SK-N-DZ (cell line): ENCODE measurements around the gene GCLC.
A peak's percentile ranks its signal among the peaks of the same experiment; 100 is the strongest.
"Not testable (repeated sequence)": the region's sequence is repeated elsewhere in the genome, so short reads cannot be mapped to it uniquely, and the experiment has no call there.

Experiments
- DNase-seq: peaks from one replicate; pipeline ENCODE4 v3.0.0-alpha.2; 2015; ENCODE audit warnings: low spot score

The GCLC gene

DNA sequence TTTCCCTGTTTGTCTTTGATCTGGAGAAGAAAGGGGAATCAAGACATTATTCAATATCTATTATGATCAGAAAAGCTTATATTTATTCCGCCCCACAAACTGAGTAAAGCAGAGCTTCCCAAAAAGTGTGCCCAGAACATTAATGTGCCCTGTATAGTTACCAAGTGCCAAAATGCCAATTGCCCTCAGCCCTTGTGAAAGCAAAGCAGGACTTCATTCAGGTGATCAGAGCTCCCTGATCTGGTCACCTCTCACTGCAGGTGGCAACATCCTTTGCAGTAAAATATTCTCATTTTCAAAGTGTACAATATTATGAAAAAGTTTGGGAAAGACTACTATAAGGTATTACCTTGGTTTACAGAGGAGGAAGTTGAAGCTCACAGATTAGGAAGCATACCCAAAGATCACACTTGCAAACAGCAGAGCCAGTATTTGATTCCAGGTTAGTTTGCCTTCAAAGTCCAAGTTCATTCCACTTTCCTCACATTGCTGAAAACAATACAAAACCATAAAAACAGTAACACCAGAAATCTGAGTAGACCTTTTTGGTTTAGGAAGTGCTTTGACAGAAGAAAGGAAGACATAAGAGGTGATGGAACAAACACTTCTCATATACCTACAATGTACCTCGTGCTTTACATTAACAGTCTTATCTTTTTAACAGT, 19.6 kb upstream of the GCLC start:
- DNase-seq: no peak

- no peak for DNase-seq
Measured at GRCh38 chr6:53556986-53557715, 12.2 kb upstream of the GCLC start.

- DNase-seq: not testable (repeated sequence)
Measured at GRCh38 chr6:53553600-53553999, 8.7 kb upstream of the GCLC start.

- not testable (repeated sequence) for DNase-seq
Measured at GRCh38 chr6:53551681-53552080, 6.8 kb upstream of the GCLC start.

- peak; percentile 93 for DNase-seq
Measured at GRCh38 chr6:53547811-53548496, 3.1 kb upstream of the GCLC start.

- DNase-seq: no peak
Measured at GRCh38 chr6:53547166-53547810, 2.4 kb upstream of the GCLC start.

DNA sequence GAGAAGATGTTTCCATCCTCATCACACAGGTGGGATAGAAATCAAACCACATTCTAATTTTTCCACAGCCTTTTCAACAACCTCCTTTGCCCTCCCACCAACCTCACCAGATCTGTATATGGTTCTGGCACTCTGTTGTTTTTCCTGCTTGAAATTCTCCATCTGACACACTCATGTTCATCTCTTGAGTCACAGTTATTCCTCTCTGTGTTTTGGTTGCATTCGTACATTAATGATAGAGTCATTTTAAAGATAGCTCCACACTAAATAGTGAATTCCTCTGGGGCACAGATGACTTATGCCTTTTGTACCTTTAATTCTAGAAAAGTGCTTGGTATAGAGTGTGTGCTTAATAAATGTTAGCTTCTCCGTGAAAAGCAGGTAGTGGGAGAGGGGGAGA, 1.4 kb upstream of the GCLC start:
- DNase-seq: no peak

GRCh38 chr6:53544217-53544469, 758 bp downstream of the GCLC start:
- DNase-seq: no peak

DNA sequence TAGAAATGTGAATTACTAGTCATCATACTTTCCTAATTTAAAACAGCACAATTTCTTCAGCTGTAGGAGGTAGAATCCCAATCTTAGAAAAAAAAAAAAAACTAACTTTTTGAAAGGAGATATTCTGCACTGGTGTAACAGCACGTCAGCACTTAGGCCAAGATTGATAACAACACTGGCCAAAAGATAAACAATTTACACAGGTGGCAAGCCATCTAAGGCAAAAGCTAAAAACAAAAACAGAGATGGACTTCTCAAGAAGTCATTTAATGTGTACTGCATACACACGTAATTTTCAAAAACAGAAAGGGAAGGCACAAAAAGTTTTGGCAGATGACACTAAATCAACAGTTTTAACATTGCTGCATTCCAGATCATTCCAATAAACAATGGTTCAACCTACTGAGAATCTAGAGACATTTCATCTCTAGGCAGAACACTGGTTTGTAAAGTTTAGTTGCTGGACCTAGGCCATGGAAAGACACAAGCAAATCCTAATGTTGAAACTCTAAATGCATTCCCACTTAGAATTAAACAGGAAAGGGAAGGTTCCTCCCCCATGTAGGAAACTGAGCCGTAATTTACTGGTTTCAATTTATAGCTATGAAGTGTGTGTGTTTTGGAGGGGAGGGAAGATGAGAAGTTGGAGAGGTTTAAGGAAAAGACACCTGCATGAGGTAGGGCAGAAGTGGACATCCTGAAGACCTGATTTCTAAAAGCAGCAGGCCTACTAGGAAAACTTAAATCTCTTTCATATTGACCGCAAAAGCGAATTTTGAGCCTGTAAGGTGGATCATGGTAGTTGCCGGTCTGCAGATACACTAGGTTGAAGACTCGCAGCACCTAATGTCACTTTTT, 1.3 kb downstream of the GCLC start:
- DNase-seq: peak; percentile 12

GRCh38 chr6:53541900-53542299, 3.0 kb downstream of the GCLC start:
- no peak for DNase-seq

DNA sequence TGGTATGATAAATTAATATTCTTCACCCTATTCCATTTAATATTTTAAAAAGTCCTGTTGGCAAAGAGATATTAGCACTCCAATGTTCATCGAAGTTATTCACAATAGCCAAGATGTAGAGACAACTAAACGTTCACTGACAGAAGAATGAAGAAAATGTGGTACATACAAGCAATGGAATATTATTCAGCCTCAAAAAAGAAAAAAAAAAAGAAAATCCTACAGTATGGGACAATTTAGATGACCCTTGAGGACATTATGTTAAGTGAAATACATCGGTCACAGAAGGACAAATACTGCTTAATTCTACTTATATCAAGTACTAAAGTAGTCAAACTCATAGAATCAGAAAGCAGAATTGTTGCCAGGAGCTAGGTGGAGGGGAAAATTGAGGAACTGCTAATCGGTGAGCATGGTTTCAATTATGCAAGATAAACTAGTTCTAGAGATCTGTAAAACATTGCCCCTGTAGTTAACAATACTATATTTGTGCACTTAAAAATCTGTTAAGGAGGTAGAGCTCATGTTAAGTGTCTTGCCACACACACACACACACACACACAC, 4.7 kb downstream of the GCLC start:
- DNase-seq: no peak

DNA sequence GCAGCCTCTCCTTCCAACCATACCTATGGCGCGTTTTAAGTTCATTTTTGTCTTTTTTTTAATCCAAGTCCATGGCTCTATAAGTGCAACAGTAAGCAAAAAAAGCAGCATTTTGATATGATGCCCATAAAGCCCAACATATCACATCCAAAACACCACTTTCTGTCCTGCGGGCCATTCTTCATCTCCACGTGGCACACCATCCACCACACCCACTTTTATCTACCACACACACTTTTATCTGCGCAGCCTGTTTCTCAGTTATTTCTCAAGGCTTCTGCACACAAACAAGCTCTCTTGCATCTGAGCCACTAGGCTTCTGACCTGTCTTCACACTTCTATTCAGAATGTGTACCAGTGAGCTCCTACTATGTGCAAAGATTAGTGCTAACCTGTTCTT, 5.3 kb downstream of the GCLC start:
- DNase-seq: no peak

- DNase-seq: no peak
Measured at GRCh38 chr6:53536561-53536960, 8.3 kb downstream of the GCLC start.

GRCh38 chr6:53532942-53533341, 12.0 kb downstream of the GCLC start:
- no peak for DNase-seq

DNA sequence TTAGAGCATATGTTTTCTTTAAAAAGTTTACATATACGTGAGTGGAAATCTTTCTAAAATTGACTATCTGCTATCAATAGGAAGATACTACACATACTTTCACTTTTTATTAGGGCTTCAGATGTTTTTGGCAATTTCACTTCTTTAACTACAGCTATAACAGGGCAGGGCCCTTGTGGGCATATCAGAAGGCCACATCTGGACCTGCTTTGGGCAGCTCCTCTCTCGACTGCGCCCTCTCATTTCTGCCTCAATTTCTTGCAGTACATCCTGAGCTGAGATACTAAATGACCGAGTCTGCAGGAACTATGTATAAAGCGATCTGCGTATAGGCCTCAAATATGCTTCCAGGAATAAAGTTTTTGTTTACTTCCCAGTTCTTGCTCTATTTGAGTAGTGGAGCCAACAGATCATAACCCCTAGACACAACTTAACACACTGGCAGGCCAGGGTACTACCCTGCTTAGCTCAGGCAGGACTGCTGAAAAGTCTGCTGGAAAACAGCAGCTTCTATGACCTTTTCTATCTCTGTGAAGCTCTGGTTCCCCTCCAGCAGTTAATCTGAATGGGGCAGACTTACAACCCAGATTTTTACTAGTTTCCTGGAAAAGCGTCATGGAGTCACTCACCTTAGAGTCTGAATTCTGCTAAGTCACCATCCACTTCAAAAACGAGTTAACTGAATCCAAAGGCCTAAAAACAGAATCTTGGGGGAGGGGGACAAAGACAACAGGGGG, 12.7 kb downstream of the GCLC start:
- DNase-seq: no peak

- DNase-seq: no peak
Measured at GRCh38 chr6:53530780-53531386, 14.0 kb downstream of the GCLC start.

DNA sequence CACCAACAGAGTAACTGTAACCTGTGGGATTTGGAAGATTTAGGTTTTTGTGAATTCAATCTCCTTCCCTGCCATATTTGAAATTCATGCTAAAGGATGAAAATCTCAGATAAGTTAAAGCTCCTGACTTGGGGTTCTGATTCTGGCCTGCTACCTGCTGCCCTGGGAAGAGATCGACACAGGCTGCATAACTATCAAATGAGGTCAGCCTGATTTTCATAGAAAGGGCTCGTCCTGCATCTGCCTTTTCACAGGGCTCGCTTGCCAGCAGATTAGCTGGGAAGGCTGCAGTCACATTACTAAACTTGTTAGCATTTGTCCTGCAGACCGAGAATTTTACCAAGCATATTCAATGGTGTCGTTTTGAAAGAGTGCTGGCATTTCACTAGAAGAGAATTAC, 14.6 kb downstream of the GCLC start:
- DNase-seq: no peak

DNA sequence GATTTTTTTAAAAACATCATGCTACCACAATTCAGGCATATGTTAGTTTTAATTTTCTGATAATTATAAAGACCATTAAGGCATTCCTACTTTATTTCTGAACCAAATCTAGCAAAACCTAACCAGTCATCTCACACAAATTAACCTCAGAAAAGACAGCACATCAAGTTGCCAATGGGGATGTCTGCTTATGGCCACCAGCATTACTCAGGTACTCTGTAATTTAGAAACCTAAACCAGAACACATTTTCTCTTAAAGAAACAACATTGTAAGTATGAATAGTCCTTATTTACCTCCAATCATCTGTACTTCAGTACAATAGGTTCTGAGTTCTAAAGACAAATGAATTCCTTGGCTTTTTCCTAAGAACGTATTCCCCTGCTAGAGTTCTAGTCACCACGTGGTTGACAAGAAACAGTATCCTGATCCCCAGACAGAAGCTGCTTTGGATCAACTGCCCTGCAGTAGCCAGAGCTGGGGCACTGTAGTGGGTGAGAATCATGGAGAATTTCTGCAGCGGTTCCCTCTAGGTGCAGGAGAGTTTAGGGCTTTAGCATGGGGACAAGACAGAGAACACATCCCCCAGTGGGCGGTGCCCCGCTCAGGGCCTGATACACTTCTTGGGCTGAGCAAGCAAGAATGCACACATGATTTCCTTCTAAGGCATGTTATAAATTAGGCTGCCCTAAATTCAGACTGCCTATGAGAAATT, 15.4 kb downstream of the GCLC start:
- no peak for DNase-seq

DNA sequence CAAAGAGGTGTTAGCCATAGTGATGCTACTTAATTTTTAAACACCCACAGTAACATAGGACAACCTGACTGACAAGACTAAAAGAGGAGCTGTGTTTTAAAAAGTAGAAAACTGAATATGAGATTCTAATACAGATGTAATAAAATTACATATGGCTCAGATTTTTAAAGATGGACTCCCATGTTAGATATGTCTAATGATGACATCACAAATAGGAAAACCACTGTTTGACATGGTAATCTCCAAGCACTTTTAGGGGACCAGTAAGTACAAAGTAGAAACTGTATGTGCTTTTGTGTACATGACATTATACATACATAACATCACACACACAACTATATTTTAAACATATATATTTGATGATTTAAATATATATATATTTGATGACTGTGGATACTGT, 16.8 kb downstream of the GCLC start:
- no peak for DNase-seq
